CD14-positive monocyte (primary cell): ENCODE measurements around the gene SGK2. TPM values are rescaled to one million over a fixed set of nuclear protein-coding genes. Genes with fewer than 3 reads are reported as not detected.
A peak's percentile ranks its signal among the peaks of the same experiment; 100 is the strongest.

ENCODE experiments used
- DNase-seq, 3 donors: peaks; one replicate each; pipeline ENCODE4 v3.0.0-alpha.2; 2011 to 2022
- H2AFZ ChIP-seq: 2 replicates; pipeline ENCODE4 v1.6.0; 2012; ENCODE audit warnings: mild to moderate bottlenecking, low read depth, low read length, inconsistent platforms; ENCODE audit not compliant: insufficient read depth, poor library complexity, severe bottlenecking
- H3K27ac ChIP-seq, 2 donors: 1 replicate in 1 of 2; 2 replicates in 1 of 2; pipeline ENCODE4 v1.5.1; 2012 to 2013; ENCODE audit warnings: low read length in 2 of 2, control low read depth in 1 of 2, inconsistent platforms in 1 of 2, low read depth in 1 of 2, mild to moderate bottlenecking in 1 of 2
- H3K27me3 ChIP-seq, 2 donors: one replicate each; pipeline versions ENCODE4 v1.6.0 to v1.6.1; 2011 to 2013; ENCODE audit warnings: low read length in 2 of 2; ENCODE audit not compliant: control insufficient read depth in 2 of 2, insufficient read depth in 2 of 2
- H3K36me3 ChIP-seq, 2 donors: replicated peaks in 1 of 2; 1 replicate in 1 of 2; 2 replicates in 1 of 2; pipeline versions ENCODE4 v1.5.1 to v1.6.1; 2012 to 2013; ENCODE audit warnings: low read length in 2 of 2, control low read depth in 1 of 2, inconsistent platforms in 1 of 2, mild to moderate bottlenecking in 1 of 2; ENCODE audit not compliant: insufficient read depth in 2 of 2, control insufficient read depth in 1 of 2
- H3K4me1 ChIP-seq, 2 donors: 1 replicate in 1 of 2; 2 replicates in 1 of 2; pipeline versions ENCODE4 v1.5.1 to v1.6.1; 2012 to 2013; ENCODE audit warnings: low read length in 2 of 2, control low read depth in 1 of 2, inconsistent platforms in 1 of 2, mild to moderate bottlenecking in 1 of 2, moderate library complexity in 1 of 2; ENCODE audit not compliant: insufficient read depth in 2 of 2, control insufficient read depth in 1 of 2
- H3K4me2 ChIP-seq: replicated peaks from 2 replicates; pipeline ENCODE3; 2012; ENCODE audit warnings: low read length, moderate library complexity, mild to moderate bottlenecking; ENCODE audit not compliant: poor library complexity, severe bottlenecking; ENCODE audit errors: extremely low read depth
- H3K4me3 ChIP-seq, 3 experiments: fragments of 200-600 bp in 1 of 3; sonication (generic) in 1 of 3; replicated peaks in 1 of 3; 1 replicate in 2 of 3; 2 replicates in 1 of 3; pipeline ENCODE4 v1.5.1; 2011 to 2013; ENCODE audit warnings: low read length in 3 of 3, mild to moderate bottlenecking in 3 of 3, control low read depth in 2 of 3, low read depth in 2 of 3, inconsistent platforms in 1 of 3, moderate library complexity in 1 of 3
- H3K79me2 ChIP-seq: 2 replicates; pipeline ENCODE4 v1.6.0; 2012; ENCODE audit warnings: mild to moderate bottlenecking, control low read depth, inconsistent platforms, low read length, moderate library complexity; ENCODE audit not compliant: insufficient read depth
- H3K9ac ChIP-seq: 2 replicates; pipeline ENCODE4 v1.6.0; 2017; ENCODE audit warnings: low read length, mild to moderate bottlenecking; ENCODE audit not compliant: insufficient read depth, poor library complexity, severe bottlenecking
- H3K9me3 ChIP-seq, 2 donors: replicated peaks in 1 of 2; 1 replicate in 1 of 2; 2 replicates in 1 of 2; pipeline versions ENCODE4 v1.5.1 to v1.6.1; 2012 to 2013; ENCODE audit warnings: low read length in 2 of 2, control low read depth in 1 of 2; ENCODE audit not compliant: control insufficient read depth in 1 of 2, insufficient read depth in 1 of 2
- H4K20me1 ChIP-seq: 2 replicates; pipeline ENCODE4 v1.6.0; 2012; ENCODE audit warnings: mild to moderate bottlenecking, low read length, control low read depth, moderate library complexity; ENCODE audit not compliant: insufficient read depth
- H3K27ac Mint-ChIP-seq, 7 donors: one replicate each; pipeline ENCODE4 v1.8.0; 2020; ENCODE audit warnings: mild to moderate bottlenecking in 7 of 7, mixed read lengths in 7 of 7, moderate library complexity in 6 of 7, inconsistent platforms in 2 of 7
- H3K27me3 Mint-ChIP-seq, 3 donors: one replicate each; pipeline ENCODE4 v1.8.0; 2021 to 2022; ENCODE audit warnings: low read depth in 3 of 3, mild to moderate bottlenecking in 3 of 3, mixed read lengths in 3 of 3, moderate library complexity in 3 of 3, inconsistent platforms in 1 of 3
- H3K36me3 Mint-ChIP-seq, 2 donors: one replicate each; pipeline ENCODE4 v1.8.0; 2020; ENCODE audit warnings: mixed read lengths in 2 of 2, inconsistent platforms in 1 of 2, mild to moderate bottlenecking in 1 of 2
- H3K4me1 Mint-ChIP-seq: one replicate; pipeline ENCODE4 v1.8.0; 2020; ENCODE audit warnings: mild to moderate bottlenecking, mixed read lengths
- H3K4me3 Mint-ChIP-seq, 2 donors: one replicate each; pipeline ENCODE4 v1.8.0; 2020; ENCODE audit warnings: mild to moderate bottlenecking in 2 of 2, mixed read lengths in 2 of 2, moderate library complexity in 1 of 2
- H3K9me3 Mint-ChIP-seq, 7 donors: one replicate each; pipeline ENCODE4 v1.8.0; 2020 to 2022; ENCODE audit warnings: mixed read lengths in 7 of 7, mild to moderate bottlenecking in 6 of 7, moderate library complexity in 6 of 7, inconsistent platforms in 2 of 7
- CTCF ChIP-seq: fragments of 200-600 bp; IDR thresholded peaks from one replicate; pipeline ENCODE4 v1.8.0; 2022; ENCODE audit warnings: antibody characterized with exemption, mild to moderate bottlenecking
- WGBS: methylation state at CpG from one replicate; pipeline ENCODE4 v1.1.5; 2013; ENCODE audit warnings: missing lambda C conversion rate; ENCODE audit not compliant: insufficient coverage; 5-methylcytosine and 5-hydroxymethylcytosine counted together
- intact Hi-C, 2 donors: fragments of 100-400 bp; cut with micrococcal nuclease; formaldehyde crosslinking; loops; one replicate each; pipeline versions ENCODE4 v1.15.0 to v1.15.1; 2023
- polyA minus RNA-seq: library from RNA; depleted of rRNA, polyadenylated mRNA; stranded (reverse); fragments of >200 nt; gene quantifications from 2 replicates; pipeline ENCODE4 v1.2.3, GENCODE V29; 2012
- polyA plus RNA-seq, 3 donors: library from polyadenylated mRNA; depleted of rRNA in 1 of 3; unstranded in 2 of 3; stranded (reverse) in 1 of 3; fragments of 300-500 nt in 2 of 3; fragments of >200 nt in 1 of 3; fragmentation: Illumina TruSeq in 2 of 3; gene quantifications; 1 replicate in 2 of 3; 2 replicates in 1 of 3; pipeline ENCODE4 v1.2.3, GENCODE V29; 2012 to 2021
- total RNA-seq, 12 experiments: library from RNA in 1 of 12; stranded (reverse) in 1 of 12; fragments of 120-200 nt in 1 of 12; gene quantifications; one replicate each; pipeline ENCODE4 v1.2.4 and lab custom pipeline; 2013 to 2026; ENCODE audit warnings: mixed read lengths in 6 of 12, inconsistent platforms in 1 of 12

SGK2 gene
- total RNA-seq (2013): 0.15 TPM
- under 1 TPM in 1 of 3 donors, not detected in 2; 0.17 TPM for polyA plus RNA-seq
- polyA minus RNA-seq: 0.28 TPM in 1 of 2 replicates, not detected in the other
- 0 to 1.2 (median 0.08) reads per million in 11 experiments for total RNA-seq (lab: John Stamatoyannopoulos, UW)

GRCh38 chr20:43558412-43559146, at the start of gene SGK2:
SGK2 (plus strand) TSS chr20:43559027; CDS start chr20:43566496, 7,469 bp downstream.
- H3K79me2 ChIP-seq: no peaks in the 10 kb centered on the region
- H3K9ac ChIP-seq: no peak within 1 kb of the TSS
- H3K4me2 ChIP-seq: no peak within 1 kb of the TSS
- peak in 2 of 3 donors; percentile 7 to 21 for DNase-seq
- no peak within 1 kb of the TSS for H3K4me3 Mint-ChIP-seq
- intact Hi-C loops: no loop called here
- peaks cover 49% of the 10 kb centered on the region for H3K4me1 Mint-ChIP-seq
- peaks cover 44 to 47% of the 10 kb centered on the region in 2 donors for H3K4me1 ChIP-seq
- no peak within 1 kb of the TSS for H3K4me3 ChIP-seq
- peaks cover 0 to 2% (median 0%) of the 10 kb centered on the region in 3 donors for H3K27me3 Mint-ChIP-seq
- H4K20me1 ChIP-seq: no peaks in the 10 kb centered on the region
- peaks cover 0 to 4% (median 0%) of the 10 kb centered on the region in 7 donors for H3K9me3 Mint-ChIP-seq
- no peaks in the 10 kb centered on the region for H3K9me3 ChIP-seq
- TF ChIP-seq CTCF: no peak
- H3K27ac Mint-ChIP-seq: peak within 1 kb of the TSS in 3 of 7 donors; percentile 48 to 66 (median 50)
- WGBS: 69% methylated on average over 10 of the region's 12 CpGs
- no peak within 1 kb of the TSS for H2AFZ ChIP-seq
- no peaks in the 10 kb centered on the region for H3K36me3 ChIP-seq
- no peak within 1 kb of the TSS for H3K27ac ChIP-seq
- H3K27me3 ChIP-seq: no peaks in the 10 kb centered on the region
- H3K36me3 Mint-ChIP-seq: no peaks in the 10 kb centered on the region

- 100% methylated on average over 1 of the region's 1 CpG for WGBS
- Mint-ChIP-seq H3K9me3 (peaks cover 0 to 13% (median 3%) of the 10 kb centered on the region in 7 donors), H3K4me1 (peaks cover 24% of the 10 kb centered on the region), H3K4me3 (no peak overlapping the region), H3K27me3 (peaks cover 19 to 30% (median 29%) of the 10 kb centered on the region in 3 donors), H3K27ac (peak overlapping the region in 1 of 7 donors; percentile 13), H3K36me3 (no peaks in the 10 kb centered on the region)
- Histone ChIP-seq H3K36me3 (no peaks in the 10 kb centered on the region), H3K79me2 (no peaks in the 10 kb centered on the region), H3K9me3 (peaks cover 0 to 14% of the 10 kb centered on the region in 2 donors), H3K27me3 (peaks cover 12 to 23% of the 10 kb centered on the region in 2 donors), H3K4me3 (no peak overlapping the region), H3K9ac (no peak overlapping the region), H3K4me1 (peaks cover 17 to 36% of the 10 kb centered on the region in 2 donors), H4K20me1 (no peaks in the 10 kb centered on the region), H2AFZ (no peak overlapping the region), H3K4me2 (no peak overlapping the region), H3K27ac (no peak overlapping the region)
- DNase-seq: no peak
- TF ChIP-seq CTCF: no peak
- intact Hi-C loops: no loop called here
These were observed 46.9 kb upstream of the SGK2 start for GRCh38 chr20:43511879-43512278.
